Activated CD4-positive, alpha-beta T cell treated with anti-CD3 and anti-CD28 coated beads, Interleukin-2, Interleukin-6, amounts not matched to agents 100 ng/mL and 50 ng/mL, durations not matched to agents 16 hours and 8 hours (primary cell): ENCODE measurements around the gene GMPR.

Experiments used
- DNase-seq: peaks from one replicate; pipeline ENCODE4 v3.0.0-alpha.2; 2020

GMPR gene

DNA sequence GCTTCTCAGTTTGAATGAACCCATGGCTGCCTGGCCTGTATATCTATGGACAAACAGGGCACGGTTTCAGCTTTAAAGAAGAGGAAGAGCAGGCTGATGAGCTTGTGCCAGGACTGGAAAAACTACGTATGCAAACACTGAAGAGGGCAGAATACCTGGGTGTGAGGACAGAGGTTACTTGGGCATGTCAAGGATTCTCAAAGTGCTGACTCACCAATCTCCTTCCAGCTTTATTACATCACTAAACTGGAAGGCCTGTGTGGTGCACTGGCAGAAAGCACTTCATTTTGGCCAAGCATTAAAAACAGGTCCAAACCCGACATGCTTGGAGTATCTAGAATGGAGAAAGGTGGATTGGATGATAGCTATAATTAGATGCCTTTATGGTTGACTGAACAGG is 95.2 kb downstream of the GMPR start:
- DNase-seq = no peak

- no peak for DNase-seq
These were observed 96.3 kb downstream of the GMPR start for GRCh38 chr6:16334671-16335070.

GRCh38 chr6:16335176-16335575 is 96.8 kb downstream of the GMPR start:
- no peak for DNase-seq

- DNase-seq = no peak
These were observed 97.8 kb downstream of the GMPR start for GRCh38 chr6:16336056-16336818.

GRCh38 chr6:16336911-16337294 is 98.5 kb downstream of the GMPR start:
- no peak for DNase-seq

DNA sequence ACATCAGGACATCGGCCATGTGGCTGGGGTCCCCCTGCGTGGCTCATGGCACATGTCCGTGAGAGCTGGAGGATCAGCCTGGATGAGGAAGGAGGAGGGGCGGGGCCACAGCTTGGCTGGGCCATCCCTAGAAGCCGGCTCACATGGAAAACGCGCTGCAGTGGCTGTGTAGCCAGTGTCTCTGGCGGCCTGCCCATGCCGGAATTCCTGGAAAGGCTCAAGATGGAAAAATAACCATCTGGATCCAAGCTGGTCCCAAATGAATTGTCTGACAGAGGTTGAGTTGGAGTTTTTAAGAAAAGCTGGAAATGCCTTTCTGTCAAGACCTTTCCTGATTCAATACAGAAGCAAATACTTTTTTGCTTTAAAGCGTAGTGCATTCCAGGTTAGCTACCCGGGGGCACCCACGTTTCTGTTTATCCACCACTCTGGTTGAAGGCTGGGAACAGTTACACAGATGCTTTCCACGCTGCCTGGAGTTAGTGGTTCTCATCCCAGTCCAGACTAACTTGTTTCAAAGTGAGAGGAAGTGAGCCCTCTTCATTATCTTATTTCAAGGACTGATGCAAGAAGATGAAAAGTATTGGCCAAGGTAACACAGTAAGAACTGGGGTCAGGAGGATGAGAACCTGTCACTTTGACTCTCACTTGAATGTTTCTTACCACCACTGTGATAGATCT is 99.0 kb downstream of the GMPR start:
- no peak for DNase-seq

DNA sequence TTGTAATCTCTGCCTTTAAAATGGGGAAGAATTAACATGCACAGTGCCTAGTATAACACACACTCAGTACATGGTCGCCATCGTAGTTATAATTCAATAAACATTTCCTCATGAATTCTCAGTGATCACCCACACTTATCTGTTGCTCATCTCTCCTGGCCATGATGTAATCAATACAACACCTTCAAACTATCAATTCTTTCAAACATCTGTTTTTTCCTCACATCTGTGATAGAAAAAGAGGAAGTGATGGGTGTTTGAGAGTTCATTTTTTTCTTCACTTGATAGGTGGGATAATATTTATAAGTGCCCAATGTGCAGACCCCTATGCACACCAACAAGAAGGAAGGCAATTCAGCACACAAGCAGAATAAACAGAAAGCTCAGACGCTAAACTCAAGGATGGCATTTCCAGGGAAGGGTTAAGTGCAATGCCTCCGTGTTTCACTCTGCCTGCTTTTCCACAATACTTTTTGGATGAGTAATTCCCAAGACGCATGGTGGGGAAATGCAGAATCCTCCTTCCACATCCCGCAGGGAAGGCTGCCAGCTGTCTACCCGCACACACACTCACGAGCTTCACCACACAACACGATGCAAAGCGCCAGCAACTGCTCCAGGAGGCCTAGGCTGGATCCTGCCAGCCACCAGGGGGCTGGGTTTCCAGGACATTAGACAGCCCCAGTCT is 100.3 kb downstream of the GMPR start:
- DNase-seq = no peak

- DNase-seq = no peak
These were observed 100.8 kb downstream of the GMPR start for GRCh38 chr6:16339265-16339587.

GRCh38 chr6:16343593-16343992 is 105.2 kb downstream of the GMPR start:
- DNase-seq = no peak

DNA sequence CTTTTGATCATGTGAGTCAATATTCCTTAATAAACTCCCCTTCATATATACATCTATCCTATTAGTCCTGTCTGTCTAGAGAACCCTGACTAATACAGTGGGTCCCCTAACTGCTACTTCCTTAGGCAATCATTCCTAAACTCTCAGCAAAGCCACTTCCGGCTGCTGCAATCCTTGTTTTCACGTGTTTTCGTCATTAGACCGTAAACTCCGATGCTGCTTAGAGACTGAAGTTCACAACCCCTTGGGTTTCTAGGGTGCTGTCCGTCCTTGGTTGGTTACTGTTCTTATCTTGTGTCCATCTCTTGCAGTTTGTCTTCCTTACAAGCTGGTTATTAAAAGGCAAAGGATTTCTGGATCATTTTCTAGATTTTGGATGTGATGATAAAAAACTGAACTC is 106.4 kb downstream of the GMPR start:
- DNase-seq = no peak
